Stimulated activated naive CD8-positive, alpha-beta T cell treated with anti-CD3 and anti-CD28 coated beads, Interleukin-15, Interleukin-2, amounts not matched to agents 100 ng/mL and 50 ng/mL, for 24 hours (primary cell): ENCODE measurements around the gene PAX5.

ENCODE experiments used
- H3K27ac Mint-ChIP-seq: one replicate; pipeline ENCODE4 v1.8.0; 2021; ENCODE audit warnings: mild to moderate bottlenecking, mixed read lengths
- H3K27me3 Mint-ChIP-seq: one replicate; pipeline ENCODE4 v1.8.0; 2021; ENCODE audit warnings: mixed read lengths
- H3K36me3 Mint-ChIP-seq: one replicate; pipeline ENCODE4 v1.8.0; 2021; ENCODE audit warnings: low read depth, mixed read lengths
- H3K4me1 Mint-ChIP-seq: one replicate; pipeline ENCODE4 v1.8.0; 2021; ENCODE audit warnings: low read depth, mixed read lengths
- H3K4me3 Mint-ChIP-seq: one replicate; pipeline ENCODE4 v1.8.0; 2021; ENCODE audit warnings: mild to moderate bottlenecking, mixed read lengths
- H3K9me3 Mint-ChIP-seq: one replicate; pipeline ENCODE4 v1.8.0; 2021; ENCODE audit warnings: mixed read lengths

The PAX5 gene

GRCh38 chr9:37010976-37011375, 23.1 kb downstream of the PAX5 start:
- Mint-ChIP-seq H3K27me3 (peaks cover 30% of the 10 kb centered on the region), H3K9me3 (no peaks in the 10 kb centered on the region), H3K36me3 (peaks cover 1% of the 10 kb centered on the region), H3K27ac (no peak overlapping the region), H3K4me3 (no peak overlapping the region), H3K4me1 (peaks cover 26% of the 10 kb centered on the region)

GRCh38 chr9:37010180-37010579, 23.9 kb downstream of the PAX5 start:
- Mint-ChIP-seq H3K27ac (no peak overlapping the region), H3K27me3 (peaks cover 34% of the 10 kb centered on the region), H3K4me3 (no peak overlapping the region), H3K36me3 (peaks cover 3% of the 10 kb centered on the region), H3K9me3 (no peaks in the 10 kb centered on the region), H3K4me1 (peaks cover 31% of the 10 kb centered on the region)

- Mint-ChIP-seq H3K27ac (no peak overlapping the region), H3K4me1 (peaks cover 40% of the 10 kb centered on the region), H3K4me3 (no peak overlapping the region)
Measured at GRCh38 chr9:37007295-37007694, 26.8 kb downstream of the PAX5 start.

GRCh38 chr9:37005517-37006140, 28.4 kb downstream of the PAX5 start:
- Mint-ChIP-seq H3K4me3 (no peak overlapping the region), H3K27me3 (peaks cover 69% of the 10 kb centered on the region), H3K9me3 (no peaks in the 10 kb centered on the region), H3K27ac (no peak overlapping the region), H3K36me3 (peaks cover 3% of the 10 kb centered on the region), H3K4me1 (peaks cover 34% of the 10 kb centered on the region)

More at GRCh38 chr9:37007295-37007694, 26.8 kb downstream of the PAX5 start:
- peaks cover 3% of the 10 kb centered on the region for H3K36me3 Mint-ChIP-seq
- peaks cover 52% of the 10 kb centered on the region for H3K27me3 Mint-ChIP-seq
- H3K9me3 Mint-ChIP-seq, result no peaks in the 10 kb centered on the region

- no peaks in the 10 kb centered on the region for H3K9me3 Mint-ChIP-seq
- H3K4me1 Mint-ChIP-seq, result peaks cover 34% of the 10 kb centered on the region
- H3K4me3 Mint-ChIP-seq, result peak overlapping the region; percentile 27
- H3K36me3 Mint-ChIP-seq, result peaks cover 3% of the 10 kb centered on the region
- H3K27ac Mint-ChIP-seq, result peak overlapping the region; percentile 42
- H3K27me3 Mint-ChIP-seq, result peaks cover 67% of the 10 kb centered on the region
Measured at GRCh38 chr9:37004424-37004935, 29.6 kb downstream of the PAX5 start.

GRCh38 chr9:37002413-37003217, 31.5 kb downstream of the PAX5 start:
- peaks cover 68% of the 10 kb centered on the region for H3K27me3 Mint-ChIP-seq
- no peaks in the 10 kb centered on the region for H3K9me3 Mint-ChIP-seq
- peaks cover 35% of the 10 kb centered on the region for H3K4me1 Mint-ChIP-seq
- peak overlapping the region; percentile 36 for H3K27ac Mint-ChIP-seq
- peaks cover 3% of the 10 kb centered on the region for H3K36me3 Mint-ChIP-seq
- peak overlapping the region; percentile 59 for H3K4me3 Mint-ChIP-seq

- H3K4me3 Mint-ChIP-seq, result peak overlapping the region; percentile 59
- peaks cover 3% of the 10 kb centered on the region for H3K36me3 Mint-ChIP-seq
- peak overlapping the region; percentile 36 for H3K27ac Mint-ChIP-seq
- peaks cover 36% of the 10 kb centered on the region for H3K4me1 Mint-ChIP-seq
- peaks cover 63% of the 10 kb centered on the region for H3K27me3 Mint-ChIP-seq
- H3K9me3 Mint-ChIP-seq, result no peaks in the 10 kb centered on the region
Measured at GRCh38 chr9:37002036-37002412, 32.0 kb downstream of the PAX5 start.

GRCh38 chr9:37001459-37001858, 32.6 kb downstream of the PAX5 start:
- H3K9me3 Mint-ChIP-seq, result no peaks in the 10 kb centered on the region
- H3K27ac Mint-ChIP-seq, result no peak overlapping the region
- peaks cover 58% of the 10 kb centered on the region for H3K27me3 Mint-ChIP-seq
- H3K4me1 Mint-ChIP-seq, result peaks cover 31% of the 10 kb centered on the region
- peak overlapping the region; percentile 17 for H3K4me3 Mint-ChIP-seq
- peaks cover 3% of the 10 kb centered on the region for H3K36me3 Mint-ChIP-seq

- peaks cover 30% of the 10 kb centered on the region for H3K4me1 Mint-ChIP-seq
- peaks cover 44% of the 10 kb centered on the region for H3K27me3 Mint-ChIP-seq
- H3K9me3 Mint-ChIP-seq, result no peaks in the 10 kb centered on the region
- H3K27ac Mint-ChIP-seq, result peak overlapping the region; percentile 34
- no peaks in the 10 kb centered on the region for H3K36me3 Mint-ChIP-seq
- no peak overlapping the region for H3K4me3 Mint-ChIP-seq
Measured at GRCh38 chr9:36999728-37000333, 34.2 kb downstream of the PAX5 start.

GRCh38 chr9:36997414-36997813, 36.7 kb downstream of the PAX5 start:
- H3K9me3 Mint-ChIP-seq, result no peaks in the 10 kb centered on the region

GRCh38 chr9:36996706-36997086, 37.4 kb downstream of the PAX5 start:
- H3K4me1 Mint-ChIP-seq, result peaks cover 36% of the 10 kb centered on the region
- H3K9me3 Mint-ChIP-seq, result no peaks in the 10 kb centered on the region
- peaks cover 24% of the 10 kb centered on the region for H3K27me3 Mint-ChIP-seq
- H3K4me3 Mint-ChIP-seq, result no peak overlapping the region
- H3K27ac Mint-ChIP-seq, result no peak overlapping the region
- H3K36me3 Mint-ChIP-seq, result peaks cover 1% of the 10 kb centered on the region

More at GRCh38 chr9:36997414-36997813, 36.7 kb downstream of the PAX5 start:
- H3K4me1 Mint-ChIP-seq, result peaks cover 31% of the 10 kb centered on the region
- H3K4me3 Mint-ChIP-seq, result no peak overlapping the region
- no peaks in the 10 kb centered on the region for H3K36me3 Mint-ChIP-seq
- no peak overlapping the region for H3K27ac Mint-ChIP-seq
- peaks cover 28% of the 10 kb centered on the region for H3K27me3 Mint-ChIP-seq

GRCh38 chr9:36995927-36996705, 38.0 kb downstream of the PAX5 start:
- Mint-ChIP-seq H3K27me3 (peaks cover 24% of the 10 kb centered on the region), H3K9me3 (peaks cover 2% of the 10 kb centered on the region), H3K4me1 (peaks cover 36% of the 10 kb centered on the region), H3K4me3 (no peak overlapping the region), H3K36me3 (peaks cover 6% of the 10 kb centered on the region), H3K27ac (no peak overlapping the region)

- peaks cover 16% of the 10 kb centered on the region for H3K36me3 Mint-ChIP-seq
- H3K27me3 Mint-ChIP-seq, result peaks cover 35% of the 10 kb centered on the region
- peak overlapping the region; percentile 5 for H3K4me3 Mint-ChIP-seq
- H3K4me1 Mint-ChIP-seq, result peaks cover 31% of the 10 kb centered on the region
- H3K9me3 Mint-ChIP-seq, result peaks cover 13% of the 10 kb centered on the region
- peak overlapping the region; percentile 80 for H3K27ac Mint-ChIP-seq
Measured at GRCh38 chr9:36993933-36994764, 39.9 kb downstream of the PAX5 start.
